Subcutaneous adipose tissue (tissue), 4 donors: ENCODE data around the gene MPG. TPM values are rescaled to one million over a fixed set of nuclear protein-coding genes. Genes with fewer than 3 reads are reported as not detected.

Experiments used
- total RNA-seq, 4 donors: library from RNA; depleted of rRNA; stranded (reverse); fragments of >200 nt; gene quantifications; one replicate each; pipeline ENCODE4 v1.1.0, GENCODE V29; 2016
- TF ChIP-seq, protein P1 (sequence below): fragments of 450-650 bp; IDR thresholded peaks from one replicate; pipeline ENCODE4 v1.5.1; 2016; ENCODE audit warnings: low read depth, mild to moderate bottlenecking, control low read depth, antibody characterized with exemption, moderate library complexity

Gene MPG, protein sequence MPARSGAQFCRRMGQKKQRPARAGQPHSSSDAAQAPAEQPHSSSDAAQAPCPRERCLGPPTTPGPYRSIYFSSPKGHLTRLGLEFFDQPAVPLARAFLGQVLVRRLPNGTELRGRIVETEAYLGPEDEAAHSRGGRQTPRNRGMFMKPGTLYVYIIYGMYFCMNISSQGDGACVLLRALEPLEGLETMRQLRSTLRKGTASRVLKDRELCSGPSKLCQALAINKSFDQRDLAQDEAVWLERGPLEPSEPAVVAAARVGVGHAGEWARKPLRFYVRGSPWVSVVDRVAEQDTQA
- 100 to 1,000 TPM in 1 of 4 donors, 10 to 100 TPM in 3; 50.2 to 108 (median 83.5) TPM for total RNA-seq

DNA sequence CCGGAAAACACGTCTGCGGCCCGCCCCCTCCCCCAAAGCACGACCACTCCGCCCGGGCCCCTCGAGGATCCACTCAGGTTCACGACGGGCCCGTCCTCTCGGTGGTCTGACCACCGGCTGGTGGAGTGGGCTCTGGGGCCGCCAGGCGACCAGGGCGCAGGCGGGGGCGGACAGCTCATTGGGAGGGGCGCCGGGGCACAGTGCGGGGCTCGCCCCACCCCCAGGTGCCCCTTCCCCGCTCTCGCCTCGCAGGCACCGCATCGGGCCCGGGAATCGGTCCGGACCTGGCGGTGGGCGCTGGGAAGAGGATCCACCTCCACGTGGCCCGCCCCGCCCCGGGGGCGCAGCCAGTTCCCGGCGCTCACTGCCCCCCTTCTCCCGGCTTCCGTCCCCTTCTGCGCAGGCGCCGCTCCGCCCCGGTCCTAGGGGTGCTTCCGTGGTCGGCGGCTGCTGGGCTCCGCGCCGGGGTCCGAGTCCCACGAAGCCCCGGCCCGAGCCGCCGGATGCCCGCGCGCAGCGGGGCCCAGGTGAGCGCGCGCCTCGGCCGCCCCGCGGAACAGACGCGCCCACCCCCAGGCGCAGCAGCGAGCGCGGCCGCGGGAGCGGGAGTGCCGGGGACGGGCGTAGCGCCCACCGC is at the start of gene MPG:
TSS of gene MPG (plus strand) at position 419 of the 637 bp plus-strand sequence. CDS start at position 504, 85 bp downstream.
- TF ChIP-seq, protein P1, sequence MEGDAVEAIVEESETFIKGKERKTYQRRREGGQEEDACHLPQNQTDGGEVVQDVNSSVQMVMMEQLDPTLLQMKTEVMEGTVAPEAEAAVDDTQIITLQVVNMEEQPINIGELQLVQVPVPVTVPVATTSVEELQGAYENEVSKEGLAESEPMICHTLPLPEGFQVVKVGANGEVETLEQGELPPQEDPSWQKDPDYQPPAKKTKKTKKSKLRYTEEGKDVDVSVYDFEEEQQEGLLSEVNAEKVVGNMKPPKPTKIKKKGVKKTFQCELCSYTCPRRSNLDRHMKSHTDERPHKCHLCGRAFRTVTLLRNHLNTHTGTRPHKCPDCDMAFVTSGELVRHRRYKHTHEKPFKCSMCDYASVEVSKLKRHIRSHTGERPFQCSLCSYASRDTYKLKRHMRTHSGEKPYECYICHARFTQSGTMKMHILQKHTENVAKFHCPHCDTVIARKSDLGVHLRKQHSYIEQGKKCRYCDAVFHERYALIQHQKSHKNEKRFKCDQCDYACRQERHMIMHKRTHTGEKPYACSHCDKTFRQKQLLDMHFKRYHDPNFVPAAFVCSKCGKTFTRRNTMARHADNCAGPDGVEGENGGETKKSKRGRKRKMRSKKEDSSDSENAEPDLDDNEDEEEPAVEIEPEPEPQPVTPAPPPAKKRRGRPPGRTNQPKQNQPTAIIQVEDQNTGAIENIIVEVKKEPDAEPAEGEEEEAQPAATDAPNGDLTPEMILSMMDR: no peak

DNA sequence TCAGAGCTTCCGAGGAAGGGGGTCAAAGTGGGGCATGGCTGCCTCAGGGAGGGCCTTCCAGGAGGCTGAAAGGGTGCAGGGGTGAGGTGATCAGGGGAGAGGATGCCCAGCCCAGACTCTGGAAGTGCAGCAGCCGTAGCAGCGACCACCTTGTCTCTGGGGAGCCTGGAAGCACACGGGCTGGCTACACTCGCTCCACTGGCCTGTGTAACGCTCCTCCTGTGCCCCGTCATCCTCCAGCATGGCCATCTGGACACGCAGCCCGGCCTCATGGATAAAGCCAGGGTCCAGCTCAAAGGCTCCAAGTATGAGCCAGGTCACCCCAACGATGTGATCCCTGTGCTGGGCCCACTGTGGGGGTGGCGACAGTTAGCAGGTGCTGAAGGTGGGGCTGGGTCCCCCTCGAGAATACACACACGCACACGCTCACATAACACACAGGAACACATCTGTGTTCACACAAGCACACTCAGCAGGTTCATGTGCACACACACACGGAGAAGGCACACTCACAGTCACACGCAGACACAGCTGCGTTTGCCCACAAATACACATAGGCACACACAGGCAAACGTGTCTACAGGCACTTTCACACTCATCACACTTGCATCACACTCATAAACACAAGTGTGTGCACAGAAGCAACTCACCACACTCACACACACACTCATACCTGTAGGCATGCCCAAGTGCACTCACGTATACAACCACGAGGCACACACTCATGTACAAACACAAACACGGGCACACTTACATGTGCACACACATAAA is 44.0 kb upstream of the MPG start:
- TF ChIP-seq, protein P1: no peak

DNA sequence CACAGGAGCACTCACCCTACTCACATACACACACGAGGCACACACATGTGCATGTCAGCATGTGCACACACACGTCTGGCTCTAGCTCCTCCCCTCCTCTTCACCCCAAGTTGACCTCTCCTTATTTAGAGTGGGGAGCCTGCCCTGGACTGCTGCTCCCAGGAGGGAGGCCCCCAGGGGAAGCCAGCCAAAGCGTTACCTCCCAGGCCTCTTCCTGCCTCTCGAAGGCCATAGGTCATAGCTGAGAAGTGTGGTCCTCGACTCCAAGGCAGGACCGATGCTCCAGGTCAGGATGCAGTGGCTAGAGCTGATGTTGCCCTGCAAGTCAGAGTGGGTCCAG is 43.4 kb upstream of the MPG start:
- TF ChIP-seq, protein P1: no peak

DNA sequence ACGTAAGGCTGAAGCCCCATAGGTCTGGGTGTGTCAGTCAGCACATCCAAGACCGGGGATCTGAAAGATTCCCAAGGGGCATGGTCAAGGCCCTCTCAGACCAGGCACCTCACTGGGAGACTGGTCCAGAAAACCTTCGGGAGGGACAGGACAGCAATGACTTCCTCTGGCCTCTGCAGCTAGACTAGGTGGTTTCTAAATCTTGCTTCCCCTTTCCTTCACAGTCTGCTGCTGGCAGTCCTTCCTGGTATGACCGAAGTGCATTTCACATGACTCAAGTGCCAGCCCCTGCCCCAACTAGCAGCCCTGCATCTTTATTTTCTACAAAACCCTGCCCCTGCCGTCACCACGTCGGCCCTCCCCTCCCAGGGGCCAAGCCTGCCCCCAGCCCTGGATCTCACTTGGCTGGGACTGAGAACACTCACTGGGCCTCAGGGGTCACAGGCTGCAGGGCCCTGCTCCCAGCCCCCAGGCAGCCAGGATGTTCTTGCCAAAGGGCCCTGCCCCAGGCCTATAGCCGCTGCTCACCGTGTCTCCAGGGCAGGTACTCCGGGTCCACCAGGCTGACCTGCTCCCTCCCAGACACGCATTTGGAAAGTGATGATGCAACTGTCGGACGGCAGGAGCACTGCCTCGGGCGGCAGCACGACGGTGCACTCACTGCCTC is 42.9 kb upstream of the MPG start:
- TF ChIP-seq, protein P1: no peak

DNA sequence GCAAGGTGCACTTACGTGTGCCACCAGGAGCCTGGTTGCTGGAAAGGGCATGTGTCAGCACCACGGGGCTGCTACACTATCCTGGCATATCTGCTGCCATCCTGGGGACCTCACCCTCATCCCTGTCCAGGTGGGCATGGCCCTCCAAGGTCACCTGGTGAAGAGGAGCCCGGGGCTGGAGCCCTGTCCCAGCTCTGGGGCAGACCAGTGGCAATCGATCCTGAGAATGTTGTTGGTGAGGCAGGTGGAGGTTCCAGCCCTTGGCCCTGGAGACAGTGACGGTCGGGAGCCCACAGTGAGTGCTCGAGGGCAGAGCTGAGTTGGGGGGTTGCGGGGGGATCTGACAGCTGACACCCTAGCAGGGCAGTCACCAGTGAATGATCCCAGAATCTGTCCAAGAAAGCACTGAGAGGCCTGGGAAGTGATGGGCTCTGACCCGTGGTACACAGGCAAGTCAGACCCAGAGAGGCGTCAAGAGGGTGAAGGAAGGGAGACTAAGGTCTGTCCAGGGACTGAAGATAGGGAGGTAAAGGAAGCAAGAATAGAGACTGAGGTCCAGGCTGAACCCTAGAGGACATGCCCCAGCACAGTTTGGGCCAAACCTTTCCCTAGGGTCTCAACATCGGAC is 42.2 kb upstream of the MPG start:
- TF ChIP-seq, protein P1: no peak

DNA sequence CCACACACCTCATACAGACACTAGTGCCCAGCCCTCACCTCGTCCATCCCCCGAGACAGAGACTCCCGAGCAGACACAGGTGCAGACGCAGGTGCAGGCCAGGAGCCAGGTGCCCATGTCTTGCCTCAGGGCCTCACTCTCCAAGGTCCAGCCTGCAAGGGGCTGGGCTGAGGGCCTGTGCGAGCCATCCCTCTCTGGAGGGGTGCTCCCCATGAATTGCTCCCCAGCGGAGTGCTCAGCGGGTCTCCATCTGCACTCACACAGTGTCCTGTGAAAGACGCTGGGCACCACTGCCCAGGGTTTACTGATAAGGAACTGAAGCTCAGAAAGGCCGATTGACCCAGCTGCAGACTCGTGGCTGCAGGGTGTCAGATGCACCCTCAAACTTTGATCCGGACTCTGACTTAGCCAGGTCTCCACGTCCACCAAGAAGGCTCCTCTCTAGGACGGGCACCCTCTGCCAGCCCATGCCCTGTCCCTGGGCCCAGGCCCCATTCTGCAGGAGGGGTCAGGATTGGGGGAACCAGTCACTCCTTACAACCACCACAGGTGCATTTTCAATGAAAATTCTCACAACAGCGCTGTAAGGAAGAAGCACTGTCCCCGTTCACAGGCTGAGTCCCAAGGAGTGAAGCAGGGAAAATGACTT is 41.6 kb upstream of the MPG start:
- TF ChIP-seq, protein P1: no peak
